ENCODE data around the gene GOLIM4.
"Not testable (repeated sequence)": the region's sequence is repeated elsewhere in the genome, so short reads cannot be mapped to it uniquely, and the experiment has no call there.

The GOLIM4 gene, protein sequence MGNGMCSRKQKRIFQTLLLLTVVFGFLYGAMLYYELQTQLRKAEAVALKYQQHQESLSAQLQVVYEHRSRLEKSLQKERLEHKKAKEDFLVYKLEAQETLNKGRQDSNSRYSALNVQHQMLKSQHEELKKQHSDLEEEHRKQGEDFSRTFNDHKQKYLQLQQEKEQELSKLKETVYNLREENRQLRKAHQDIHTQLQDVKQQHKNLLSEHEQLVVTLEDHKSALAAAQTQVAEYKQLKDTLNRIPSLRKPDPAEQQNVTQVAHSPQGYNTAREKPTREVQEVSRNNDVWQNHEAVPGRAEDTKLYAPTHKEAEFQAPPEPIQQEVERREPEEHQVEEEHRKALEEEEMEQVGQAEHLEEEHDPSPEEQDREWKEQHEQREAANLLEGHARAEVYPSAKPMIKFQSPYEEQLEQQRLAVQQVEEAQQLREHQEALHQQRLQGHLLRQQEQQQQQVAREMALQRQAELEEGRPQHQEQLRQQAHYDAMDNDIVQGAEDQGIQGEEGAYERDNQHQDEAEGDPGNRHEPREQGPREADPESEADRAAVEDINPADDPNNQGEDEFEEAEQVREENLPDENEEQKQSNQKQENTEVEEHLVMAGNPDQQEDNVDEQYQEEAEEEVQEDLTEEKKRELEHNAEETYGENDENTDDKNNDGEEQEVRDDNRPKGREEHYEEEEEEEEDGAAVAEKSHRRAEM

DNA sequence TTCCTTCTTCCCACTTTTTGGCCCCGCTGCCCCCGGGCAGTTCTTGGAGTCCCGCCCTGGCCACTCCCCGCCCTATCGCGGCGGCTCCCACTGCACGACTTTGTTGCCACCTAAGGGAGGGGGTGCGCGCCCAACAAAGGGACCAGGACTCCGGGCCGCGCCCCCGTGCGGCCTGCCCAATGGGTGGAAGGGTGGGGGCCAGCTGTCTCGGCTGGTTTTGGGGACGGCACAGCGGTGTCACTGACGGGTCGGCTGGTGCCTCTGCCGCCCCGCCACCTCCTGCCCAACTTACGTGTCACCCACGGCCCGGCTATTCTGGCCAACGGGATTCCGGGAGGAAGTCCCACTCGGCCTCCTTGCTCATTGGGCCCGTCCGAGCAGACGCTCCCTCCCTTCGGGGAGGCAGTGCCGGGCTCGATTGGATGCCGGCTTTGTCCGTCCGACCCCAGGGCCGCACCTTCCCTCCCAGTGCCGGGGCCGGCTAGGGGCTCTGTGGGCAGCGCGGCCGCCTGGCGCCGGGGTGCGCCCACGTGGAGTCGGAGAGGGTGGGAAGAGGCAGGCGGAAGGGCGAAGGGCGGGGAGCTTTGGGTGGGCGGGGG is at the start of gene GOLIM4:
GOLIM4 (minus strand) TSS at position 314 of the 599 bp plus-strand sequence. CDS start 639 bp downstream, outside the sequence.
- peak; percentile 97 for DNase-seq (ENCODE audit: low spot score)

DNA sequence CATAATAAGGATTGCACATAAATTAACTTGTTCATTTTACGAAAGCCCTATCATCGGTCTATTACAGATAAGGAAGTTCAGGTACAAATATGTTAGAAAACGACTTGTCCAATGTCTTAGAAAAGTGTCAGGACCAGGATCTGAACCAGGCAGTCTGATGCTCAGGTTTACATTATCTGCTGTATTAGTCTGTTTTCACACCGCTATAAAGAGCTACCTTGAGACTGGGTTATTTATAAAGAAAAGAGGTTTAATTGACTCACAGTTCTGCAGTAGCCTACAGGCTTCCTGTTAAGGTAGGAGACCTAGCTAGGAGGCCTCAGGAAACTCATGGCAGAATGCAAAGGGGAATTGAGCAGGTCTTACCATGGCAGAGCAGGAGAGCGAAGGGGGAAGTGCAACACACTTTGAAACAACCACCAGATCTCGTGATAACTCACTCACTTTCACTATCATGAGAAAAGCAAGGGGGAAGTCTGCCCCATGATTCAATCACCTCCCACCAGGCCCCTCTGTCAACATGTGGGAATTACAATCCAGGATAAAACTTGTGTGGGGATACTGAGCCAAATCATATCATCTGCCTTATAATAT is 45.8 kb upstream of the GOLIM4 start:
- DNase-seq (ENCODE audit: low spot score): peak; percentile 15

DNA sequence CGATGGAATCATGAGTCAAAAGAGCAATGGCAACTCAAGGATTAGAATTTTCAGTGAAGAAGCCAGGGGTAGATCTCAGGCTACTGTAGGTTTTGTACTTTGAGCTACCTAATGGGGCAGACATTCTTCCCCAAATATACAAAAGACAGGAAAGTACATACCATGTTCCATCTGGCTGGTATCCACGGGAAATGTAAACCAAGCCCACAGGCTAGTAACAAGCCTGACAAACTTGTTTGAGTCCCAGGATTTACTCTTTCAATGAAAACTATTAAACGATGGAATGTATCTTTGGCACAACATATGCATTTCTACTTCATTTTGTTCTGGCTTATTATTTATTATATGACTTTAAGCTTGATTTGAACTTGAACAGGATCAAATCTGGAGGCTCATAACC is 44.2 kb upstream of the GOLIM4 start:
- DNase-seq (ENCODE audit: low spot score): no peak

DNA sequence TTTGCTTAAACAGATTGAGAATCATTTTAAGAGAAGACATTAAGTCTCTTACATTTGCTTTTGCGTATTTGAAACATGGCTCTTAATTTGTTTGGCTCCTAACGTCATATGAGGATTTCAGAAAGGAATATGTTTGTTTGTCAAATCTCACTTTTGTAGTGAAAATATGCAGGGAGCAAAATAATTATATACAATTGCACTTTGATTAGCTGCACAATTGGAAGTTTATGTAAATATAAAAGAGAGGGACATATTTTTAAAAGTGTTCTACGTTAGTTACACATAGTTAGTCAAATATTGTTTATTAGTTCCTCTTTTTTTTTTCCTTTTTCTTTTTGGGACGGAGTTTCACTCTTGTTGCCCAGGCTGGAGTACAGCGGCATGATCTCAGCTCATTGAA is 42.7 kb upstream of the GOLIM4 start:
- DNase-seq (ENCODE audit: low spot score): no peak

GRCh38 chr3:168134931-168135330 is 39.2 kb upstream of the GOLIM4 start:
- DNase-seq (ENCODE audit: low spot score): no peak

GRCh38 chr3:168130250-168130649 is 34.5 kb upstream of the GOLIM4 start:
- not testable (repeated sequence) for DNase-seq (ENCODE audit: low spot score)

GRCh38 chr3:168128463-168128862 is 32.7 kb upstream of the GOLIM4 start:
- DNase-seq (ENCODE audit: low spot score): not testable (repeated sequence)

GRCh38 chr3:168127466-168127865 is 31.7 kb upstream of the GOLIM4 start:
- no peak for DNase-seq (ENCODE audit: low spot score)

GRCh38 chr3:168124791-168125190 is 29.1 kb upstream of the GOLIM4 start:
- DNase-seq (ENCODE audit: low spot score): no peak

DNA sequence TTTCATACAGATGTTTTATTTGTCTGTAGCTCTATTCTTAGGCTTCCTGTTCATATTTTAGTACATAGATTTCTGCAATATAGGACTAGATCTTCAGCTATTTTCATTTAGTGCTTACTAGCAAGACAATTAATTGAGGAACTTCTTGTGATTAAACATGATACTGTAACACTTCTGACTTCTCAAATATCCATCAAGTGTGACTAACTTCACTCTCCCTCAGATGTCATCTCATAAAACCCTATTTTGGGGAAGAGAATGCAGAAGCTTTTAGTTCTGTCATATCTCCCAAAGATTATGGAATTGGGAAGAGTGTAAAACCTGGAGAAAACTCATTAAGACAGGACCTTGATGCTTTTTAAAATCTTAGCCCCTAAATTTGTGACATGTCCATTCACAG is 28.6 kb upstream of the GOLIM4 start:
- no peak for DNase-seq (ENCODE audit: low spot score)

- DNase-seq (ENCODE audit: low spot score): no peak
Observed at GRCh38 chr3:168123201-168124176, 27.8 kb upstream of the GOLIM4 start.

DNA sequence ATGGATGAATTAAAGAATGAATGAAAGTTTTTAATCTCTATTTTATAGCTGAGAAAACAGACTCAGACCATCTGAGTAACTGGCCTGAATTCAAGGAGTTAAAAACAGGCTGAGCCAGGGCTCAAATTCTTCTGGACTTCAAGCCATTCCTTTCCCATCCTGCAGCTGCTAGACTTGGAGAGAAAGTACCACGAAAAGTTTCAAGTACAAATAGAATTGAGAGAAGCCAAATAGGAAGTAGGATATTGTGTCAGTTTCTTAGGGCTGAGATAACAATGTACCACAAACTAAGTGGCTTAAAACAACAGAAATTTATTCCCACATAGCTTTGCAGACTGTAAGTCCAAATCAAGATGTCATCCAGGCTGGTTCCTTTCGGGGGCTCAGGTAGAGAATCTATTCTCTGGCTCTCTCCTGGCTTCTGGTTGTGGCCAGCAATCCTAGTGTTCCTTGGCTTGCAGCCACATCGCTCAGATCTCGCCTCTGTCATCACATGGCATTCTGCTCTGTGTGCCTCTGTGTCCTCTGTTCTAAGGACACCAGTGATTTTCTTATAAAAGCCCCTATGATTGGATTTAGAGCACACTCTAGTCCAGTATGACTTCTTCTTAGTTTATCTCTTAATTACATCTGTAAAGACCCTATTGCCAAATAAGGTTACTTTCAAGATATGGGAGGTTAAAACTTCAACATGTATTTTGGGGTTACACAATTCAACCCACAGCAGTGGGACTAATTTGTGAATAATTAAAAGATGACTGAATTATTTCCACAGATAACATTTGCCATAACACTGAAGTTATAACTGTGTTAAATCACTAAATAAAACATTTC is 25.7 kb upstream of the GOLIM4 start:
- DNase-seq (ENCODE audit: low spot score): no peak

DNA sequence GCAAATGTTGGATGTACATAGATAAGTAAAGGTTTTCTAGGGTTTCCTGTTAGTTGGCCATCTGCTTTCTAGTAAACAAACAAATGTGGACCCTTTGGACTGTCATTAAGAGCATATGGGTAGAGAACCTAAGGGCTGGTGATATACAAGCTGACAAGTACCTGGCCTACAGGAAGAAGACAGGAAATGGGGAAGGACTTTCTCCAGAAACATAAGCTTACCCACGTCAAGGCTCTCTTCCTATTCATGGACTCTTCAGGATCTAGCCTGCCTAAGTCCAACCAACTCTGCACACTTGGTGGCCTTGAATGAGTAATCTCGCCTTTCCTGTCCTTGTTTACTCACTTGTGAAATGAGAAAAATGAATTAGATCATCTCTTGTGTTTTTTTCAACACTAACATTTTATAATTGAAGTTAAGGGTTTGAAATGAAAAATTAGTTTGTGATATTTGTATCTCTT is 22.2 kb upstream of the GOLIM4 start:
- no peak for DNase-seq (ENCODE audit: low spot score)

DNA sequence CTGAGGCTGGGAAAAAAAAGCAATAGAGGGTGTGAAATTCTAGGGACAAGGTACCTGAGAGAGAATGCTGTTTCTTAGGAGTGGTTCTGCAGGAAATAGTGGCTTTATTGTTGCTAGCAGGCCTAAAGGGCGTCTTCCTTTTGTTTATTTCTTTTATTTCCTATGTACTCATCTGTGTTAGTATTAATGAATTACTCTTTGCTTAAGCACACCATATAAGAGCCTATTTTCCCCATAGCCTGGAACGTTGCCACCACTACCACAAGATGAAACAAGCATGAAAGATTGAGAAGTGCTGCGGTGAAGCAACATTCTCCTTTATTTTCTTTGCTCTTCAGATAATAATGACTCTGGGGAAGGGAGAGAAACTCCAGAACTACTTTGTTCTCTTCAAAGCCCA is 21.3 kb upstream of the GOLIM4 start:
- DNase-seq (ENCODE audit: low spot score): no peak

- no peak for DNase-seq (ENCODE audit: low spot score)
Observed at GRCh38 chr3:168116279-168116678, 20.6 kb upstream of the GOLIM4 start.

DNA sequence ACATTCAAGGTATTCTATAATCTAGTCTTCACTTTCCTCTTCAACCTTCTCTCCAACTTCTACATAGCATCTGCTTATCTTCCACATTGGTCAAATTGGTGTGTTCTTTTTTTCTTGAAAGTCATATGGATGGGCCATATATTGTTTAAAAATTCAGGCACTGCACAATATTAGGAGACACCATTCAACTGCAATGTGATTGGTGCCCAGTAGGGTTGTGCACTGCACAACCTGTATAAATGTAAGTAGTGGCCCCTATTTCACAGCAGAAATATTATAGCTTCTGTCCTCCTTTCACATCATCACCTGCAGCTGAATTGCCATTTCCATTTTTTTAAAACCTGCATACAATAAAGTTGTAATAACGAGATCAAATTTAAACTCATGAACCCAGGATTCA is 18.1 kb upstream of the GOLIM4 start:
- no peak for DNase-seq (ENCODE audit: low spot score)

DNA sequence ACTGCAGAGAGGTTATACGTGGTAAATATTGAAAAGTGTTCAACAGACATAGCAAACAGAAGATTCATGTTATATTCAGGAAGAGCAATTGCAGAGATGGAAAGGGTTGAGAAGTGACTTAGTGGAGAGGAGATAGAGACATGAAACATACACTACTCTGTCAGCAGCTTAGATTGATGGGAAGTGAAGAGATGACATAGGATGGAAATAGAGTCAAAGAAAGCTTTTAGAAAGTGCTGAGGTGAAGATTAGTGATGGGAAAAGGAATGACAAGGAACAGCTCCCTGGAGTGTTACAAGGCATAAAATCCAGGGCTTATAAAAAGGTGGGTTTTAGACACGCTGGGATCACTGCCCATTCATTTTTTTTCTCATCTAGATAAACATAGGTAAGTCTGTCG is 17.2 kb upstream of the GOLIM4 start:
- DNase-seq (ENCODE audit: low spot score): no peak

DNA sequence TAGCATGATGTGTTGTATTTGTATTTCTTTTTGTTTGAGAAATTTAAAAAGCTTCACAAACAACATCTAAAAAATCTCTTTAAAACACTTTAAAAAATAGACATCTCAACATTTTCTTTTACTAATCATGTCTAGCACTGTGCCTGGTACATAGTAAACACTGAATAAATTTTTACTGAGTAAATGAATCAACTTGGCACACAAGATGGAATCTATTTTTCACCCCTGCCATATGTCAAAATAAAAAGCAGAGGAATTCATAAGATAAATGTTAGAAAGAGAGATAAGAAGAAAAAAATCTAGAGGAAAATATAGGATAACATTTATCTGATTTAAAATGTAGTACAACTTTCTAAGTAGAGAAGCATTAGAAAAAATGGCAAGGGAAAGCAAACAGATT is 8.6 kb upstream of the GOLIM4 start:
- no peak for DNase-seq (ENCODE audit: low spot score)

- no peak for DNase-seq (ENCODE audit: low spot score)
Observed at GRCh38 chr3:168102735-168103410, 7.1 kb upstream of the GOLIM4 start.
